Colonic mucosa (tissue), 4 donors: Measurements from ENCODE around the gene CFAP251. TPM values are rescaled to one million over a fixed set of nuclear protein-coding genes. Genes with fewer than 3 reads are reported as not detected.

ENCODE experiments used
- DNase-seq: peaks from one replicate; pipeline ENCODE4 v3.0.0-alpha.2; 2020
- H3K27ac ChIP-seq: fragments of 200-600 bp; one replicate; pipeline ENCODE4 v1.8.0; 2021
- H3K27me3 ChIP-seq: fragments of 200-600 bp; one replicate; pipeline ENCODE4 v1.8.0; 2021
- H3K36me3 ChIP-seq: fragments of 200-600 bp; one replicate; pipeline ENCODE4 v1.8.0; 2021
- H3K4me1 ChIP-seq: fragments of 200-600 bp; one replicate; pipeline ENCODE4 v1.8.0; 2021; ENCODE audit warnings: mild to moderate bottlenecking
- H3K4me3 ChIP-seq: fragments of 200-600 bp; one replicate; pipeline ENCODE4 v1.8.0; 2021
- H3K9ac ChIP-seq, 2 donors: one replicate each; pipeline ENCODE4 v1.7.0; 2013; ENCODE audit warnings: control low read depth in 2 of 2, low read depth in 2 of 2, low read length in 2 of 2
- H3K9me3 ChIP-seq: fragments of 200-600 bp; one replicate; pipeline ENCODE4 v1.8.0; 2021
- CTCF ChIP-seq: fragments of 200-600 bp; IDR thresholded peaks from one replicate; pipeline ENCODE4 v1.8.0; 2022; ENCODE audit warnings: antibody characterized with exemption, mild to moderate bottlenecking
- intact Hi-C: fragments of 100-400 bp; cut with DNase I; formaldehyde crosslinking; loops from one replicate; pipeline ENCODE4 v1.14.1; 2022
- total RNA-seq, 2 donors: library from RNA; stranded (reverse); fragmentation: NEBNext Ultra II Directional in 1 of 2; extraction: Animal tissue kit (Norgen Biotek cat#: 25700) in 1 of 2; gene quantifications; one replicate each; pipeline ENCODE4 v1.2.1, GENCODE V29; 2021
- donor health status: healthy.
- donor health status: DM: no; HTN: no; CAD: no.
- donor health status: DM: no; HTN: no; CAD: no.

Gene CFAP251
- total RNA-seq, 2 donors from 2014 or later: 0.64 to 0.93 TPM

GRCh38 chr12:121894633-121895032, 23.8 kb upstream of the CFAP251 start:
- H3K9ac ChIP-seq: no peak overlapping the region
- H3K27me3 ChIP-seq: no peaks in the 10 kb centered on the region
- H3K4me1 ChIP-seq: peaks cover 4% of the 10 kb centered on the region
- no peaks in the 10 kb centered on the region for H3K9me3 ChIP-seq
- no peak overlapping the region for H3K4me3 ChIP-seq
- H3K36me3 ChIP-seq: no peaks in the 10 kb centered on the region
- no peak overlapping the region for H3K27ac ChIP-seq
- TF ChIP-seq CTCF: no peak
- intact Hi-C loops: no loop called here
- DNase-seq: no peak

GRCh38 chr12:121898287-121898686, 20.1 kb upstream of the CFAP251 start:
- H3K9me3 ChIP-seq: no peaks in the 10 kb centered on the region
- no peaks in the 10 kb centered on the region for H3K27me3 ChIP-seq
- no peak for DNase-seq
- no peak for TF ChIP-seq CTCF
- H3K36me3 ChIP-seq: peaks cover 6% of the 10 kb centered on the region
- no peak overlapping the region for H3K27ac ChIP-seq
- H3K9ac ChIP-seq: no peak overlapping the region
- intact Hi-C loops: no loop called here
- no peak overlapping the region for H3K4me3 ChIP-seq
- no peaks in the 10 kb centered on the region for H3K4me1 ChIP-seq

- H3K36me3 ChIP-seq: peaks cover 6% of the 10 kb centered on the region
Observed at GRCh38 chr12:121899590-121899989, 18.8 kb upstream of the CFAP251 start.

GRCh38 chr12:121903202-121903601, 15.2 kb upstream of the CFAP251 start:
- H3K27me3 ChIP-seq: no peaks in the 10 kb centered on the region
- H3K9me3 ChIP-seq: no peaks in the 10 kb centered on the region
- H3K9ac ChIP-seq: no peak overlapping the region
- peaks cover 6% of the 10 kb centered on the region for H3K36me3 ChIP-seq
- no peak overlapping the region for H3K4me3 ChIP-seq
- TF ChIP-seq CTCF: no peak
- intact Hi-C loops: no loop called here
- no peak for DNase-seq
- H3K4me1 ChIP-seq: no peaks in the 10 kb centered on the region
- H3K27ac ChIP-seq: no peak overlapping the region

More at GRCh38 chr12:121899590-121899989, 18.8 kb upstream of the CFAP251 start:
- Histone ChIP-seq H3K4me1 (no peaks in the 10 kb centered on the region), H3K27ac (no peak overlapping the region), H3K27me3 (no peaks in the 10 kb centered on the region), H3K9me3 (no peaks in the 10 kb centered on the region), H3K4me3 (no peak overlapping the region), H3K9ac (no peak overlapping the region)
- intact Hi-C loops: no loop called here
- TF ChIP-seq CTCF: no peak
- no peak for DNase-seq

GRCh38 chr12:121905746-121906145, 12.6 kb upstream of the CFAP251 start:
- DNase-seq: no peak
- no peak for TF ChIP-seq CTCF
- H3K27ac ChIP-seq: no peak overlapping the region
- intact Hi-C loops: no loop called here
- no peak overlapping the region for H3K9ac ChIP-seq
- no peaks in the 10 kb centered on the region for H3K27me3 ChIP-seq
- H3K36me3 ChIP-seq: peaks cover 6% of the 10 kb centered on the region
- H3K4me1 ChIP-seq: no peaks in the 10 kb centered on the region
- H3K9me3 ChIP-seq: no peaks in the 10 kb centered on the region
- H3K4me3 ChIP-seq: no peak overlapping the region

- H3K27ac ChIP-seq: no peak overlapping the region
- H3K4me1 ChIP-seq: no peaks in the 10 kb centered on the region
- no peak overlapping the region for H3K4me3 ChIP-seq
- no peaks in the 10 kb centered on the region for H3K9me3 ChIP-seq
- no peak overlapping the region for H3K9ac ChIP-seq
- H3K36me3 ChIP-seq: no peaks in the 10 kb centered on the region
- intact Hi-C loops: no loop called here
- no peak for DNase-seq
- TF ChIP-seq CTCF: no peak
- H3K27me3 ChIP-seq: no peaks in the 10 kb centered on the region
Observed at GRCh38 chr12:121908702-121909101, 9.7 kb upstream of the CFAP251 start.
